HG02981 (cell line): ENCODE results near the gene CLIP1.

Experiments used
- ATAC-seq: cut with Tn5 transposase; IDR thresholded peaks from one replicate; pipeline ENCODE4 v1.9.1; 2021; ENCODE audit warnings: mild to moderate bottlenecking, moderate library complexity; ENCODE audit not compliant: unreplicated experiment

Gene CLIP1

DNA sequence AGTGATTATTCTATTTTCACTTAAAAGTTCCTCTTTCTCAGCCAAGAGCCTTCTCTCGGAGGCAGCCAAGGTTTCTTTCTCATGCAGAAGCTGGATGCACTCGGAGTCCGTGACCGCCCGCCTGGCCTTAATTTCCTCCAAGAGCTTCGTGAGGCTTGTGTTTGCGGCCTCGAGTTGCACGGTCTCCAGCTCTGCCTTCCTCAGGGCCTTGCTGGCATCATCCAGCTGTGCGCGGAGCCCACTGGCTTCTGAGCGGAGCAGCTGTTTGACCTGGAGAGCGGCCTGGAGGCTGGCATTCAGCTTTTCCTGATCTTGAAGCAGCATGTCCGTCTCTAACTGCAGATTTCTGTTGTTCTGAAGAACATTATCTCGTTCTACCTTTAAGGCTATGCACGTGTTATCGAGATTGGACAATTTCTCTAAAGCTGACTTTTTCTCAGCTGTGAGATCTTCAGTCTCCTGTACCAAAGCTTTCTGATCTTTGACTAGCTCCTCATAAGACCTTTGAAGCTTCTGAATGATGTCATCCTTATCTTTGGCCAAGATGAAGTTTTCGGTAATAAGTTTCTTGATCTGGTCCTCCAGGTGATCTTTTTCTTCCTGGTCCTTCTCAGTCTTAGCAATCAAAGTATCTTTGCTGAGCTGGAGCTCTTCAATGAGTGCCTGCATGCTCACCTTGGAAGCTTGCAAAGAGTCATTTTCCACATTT is 99.0 kb downstream of the CLIP1 start:
- no peak for ATAC-seq

- ATAC-seq, result no peak
These were observed 100.0 kb downstream of the CLIP1 start for GRCh38 chr12:122322501-122322900.

DNA sequence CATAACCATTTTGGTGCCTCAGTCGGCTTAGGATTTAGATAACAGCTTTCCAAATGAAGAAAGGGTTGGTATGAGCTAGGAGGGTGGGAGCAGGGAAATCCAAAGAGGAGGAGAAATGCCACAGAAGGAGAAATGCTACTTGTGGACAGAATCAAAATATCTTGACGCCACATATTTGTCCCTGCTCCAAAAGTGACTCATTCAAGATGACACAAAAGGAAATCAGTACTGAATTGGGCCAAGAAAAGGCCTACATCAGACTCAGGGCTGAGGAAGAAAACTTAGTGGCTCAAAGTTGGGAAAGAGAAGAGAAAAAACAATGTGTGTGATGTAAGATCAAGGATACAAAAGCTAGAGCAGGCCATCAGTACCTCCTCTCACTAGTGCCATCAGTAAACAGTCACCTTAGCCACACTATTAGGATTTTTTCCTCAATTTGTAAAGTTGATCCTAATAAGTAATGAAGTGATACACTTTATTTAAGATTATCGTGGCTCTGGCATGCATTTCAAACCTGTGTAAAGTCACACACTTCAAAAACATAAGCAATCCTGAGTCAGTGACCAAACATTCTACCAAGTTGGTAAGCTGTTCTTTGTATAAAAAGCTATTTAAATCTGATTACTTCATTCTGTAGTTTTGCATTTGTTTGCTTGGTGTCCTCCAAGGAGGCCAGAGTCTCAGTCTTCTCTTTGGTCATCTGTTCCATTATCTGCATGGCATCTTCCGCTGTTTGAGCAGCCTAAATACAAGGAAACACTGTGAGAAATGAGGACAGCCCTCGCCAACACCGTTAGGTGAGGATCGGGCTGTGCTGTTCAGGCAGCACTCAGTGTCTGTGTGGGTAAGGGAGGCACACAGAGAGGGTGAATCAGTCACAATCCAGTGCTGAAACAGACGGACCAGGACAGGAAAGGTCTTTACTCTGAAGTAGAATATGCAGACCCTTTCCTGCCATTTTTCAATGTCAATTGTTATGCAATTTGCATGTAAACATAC is 103.6 kb downstream of the CLIP1 start:
- no peak for ATAC-seq

DNA sequence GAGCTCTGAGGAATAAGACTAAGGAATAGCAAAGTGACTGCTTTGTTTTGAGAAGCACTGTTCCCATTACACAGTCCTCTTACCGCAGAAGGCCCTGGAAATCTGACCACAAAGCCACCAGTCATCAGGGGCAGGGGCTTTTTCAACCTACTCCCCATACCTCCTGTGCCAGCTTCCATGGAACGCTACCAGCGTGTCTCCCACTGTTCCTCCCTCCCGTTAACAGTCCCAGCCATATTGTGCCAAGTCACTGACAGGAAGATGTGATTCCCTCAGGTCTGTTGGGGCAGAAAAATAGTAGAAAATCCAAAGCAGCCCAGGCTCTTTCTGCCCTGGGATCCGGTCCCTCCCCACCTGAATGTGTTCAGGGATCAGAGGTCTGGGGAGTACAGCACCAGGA is 109.5 kb downstream of the CLIP1 start:
- no peak for ATAC-seq

GRCh38 chr12:122311696-122312095 is 110.8 kb downstream of the CLIP1 start:
- no peak for ATAC-seq

- ATAC-seq, result no peak
These were observed 111.7 kb downstream of the CLIP1 start for GRCh38 chr12:122310626-122311333.

GRCh38 chr12:122309564-122310121 is 112.8 kb downstream of the CLIP1 start:
- ATAC-seq, result no peak

DNA sequence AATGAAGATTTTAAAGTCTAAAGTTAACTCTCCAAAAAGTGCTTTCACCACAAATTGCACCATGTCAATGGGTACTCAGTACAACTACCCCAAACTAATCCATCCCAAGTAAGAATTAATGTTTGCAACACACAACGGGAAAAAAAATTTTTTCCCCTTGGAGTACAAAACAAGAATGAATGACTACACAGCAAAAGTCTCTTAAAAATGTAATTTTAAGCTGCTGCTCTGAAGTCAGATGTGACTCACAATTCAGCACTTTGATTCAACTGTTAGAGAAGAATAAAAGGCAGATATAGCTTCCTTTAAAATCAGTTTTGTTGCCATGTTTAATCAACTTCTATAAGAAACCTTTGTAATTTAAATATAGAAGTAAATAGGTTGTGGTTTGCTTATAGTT is 113.7 kb downstream of the CLIP1 start:
- ATAC-seq, result no peak

GRCh38 chr12:122306407-122306806 is 116.1 kb downstream of the CLIP1 start:
- no peak for ATAC-seq

DNA sequence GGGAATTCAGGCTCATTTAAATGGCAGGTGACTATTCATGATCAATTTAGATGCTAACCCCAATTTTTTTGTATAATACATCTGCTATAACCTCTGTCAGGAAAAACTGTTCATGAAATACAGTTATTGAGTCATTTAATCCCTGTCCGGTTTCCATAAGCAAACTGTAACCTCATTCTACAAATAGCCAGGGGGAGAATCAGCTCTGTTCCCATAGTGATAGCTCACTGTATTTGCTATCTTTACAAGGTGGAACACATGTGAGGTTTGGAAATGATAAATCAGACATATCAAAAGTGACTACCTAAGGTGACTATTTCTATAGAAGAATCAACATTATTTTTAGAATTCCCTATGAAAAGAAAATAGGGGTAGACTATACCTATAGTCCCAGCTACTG is 117.5 kb downstream of the CLIP1 start:
- no peak for ATAC-seq

DNA sequence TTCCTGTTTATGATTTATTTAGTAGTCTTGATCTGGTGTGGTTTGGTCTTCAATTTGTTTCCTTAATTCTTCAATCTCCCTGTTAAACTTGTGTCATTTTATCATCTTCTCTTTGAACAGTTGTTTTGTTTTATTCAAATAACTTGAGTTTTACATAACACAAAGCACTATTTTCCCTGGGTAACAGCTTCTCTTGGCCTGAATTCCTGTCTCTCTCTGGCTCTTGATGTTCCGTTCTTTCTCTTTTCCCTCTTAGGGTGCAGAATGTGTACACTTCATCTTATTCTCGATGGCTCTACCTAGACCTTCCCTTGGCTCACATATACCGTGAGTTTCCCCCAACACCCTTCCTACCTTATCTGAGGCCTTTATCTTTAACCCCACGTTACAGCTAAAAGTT is 119.4 kb downstream of the CLIP1 start:
- ATAC-seq, result no peak

DNA sequence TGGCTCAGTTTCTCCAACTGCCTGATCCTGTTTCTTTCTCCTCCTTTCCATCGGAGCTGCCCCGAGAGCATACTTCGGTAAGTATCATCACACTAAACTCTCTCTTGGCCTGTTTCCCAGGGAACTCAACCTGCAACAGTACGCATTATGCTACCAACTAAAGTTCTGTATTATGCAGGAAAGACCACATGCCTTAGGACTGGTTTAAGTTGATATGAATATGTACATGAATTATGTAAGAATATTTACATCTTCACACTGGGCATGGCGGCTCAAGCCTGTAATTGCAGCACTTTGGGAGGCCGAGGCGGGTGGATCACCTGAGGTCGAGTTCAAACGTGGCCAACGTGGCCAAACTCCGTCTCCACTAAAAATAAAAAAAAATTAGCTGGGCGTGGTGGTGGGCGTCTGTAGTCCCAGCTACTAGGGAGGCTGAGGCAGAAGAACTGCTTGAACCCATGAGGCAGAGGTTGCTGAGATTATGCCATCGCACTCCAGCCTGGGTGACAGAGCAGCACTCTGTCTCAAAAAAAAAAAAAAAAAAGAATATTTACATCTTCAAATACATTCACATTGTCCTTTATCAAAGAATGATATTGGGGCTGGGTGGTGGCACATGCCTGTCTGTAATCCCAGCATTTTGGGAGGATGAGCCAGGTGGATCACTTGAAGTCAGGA is 124.3 kb downstream of the CLIP1 start:
- no peak for ATAC-seq

- ATAC-seq, result no peak
These were observed 125.0 kb downstream of the CLIP1 start for GRCh38 chr12:122297494-122297893.

GRCh38 chr12:122295877-122296276 is 126.6 kb downstream of the CLIP1 start:
- ATAC-seq, result no peak

GRCh38 chr12:122293081-122293480 is 129.4 kb downstream of the CLIP1 start:
- ATAC-seq, result peak; percentile 69

GRCh38 chr12:122291431-122291830 is 131.0 kb downstream of the CLIP1 start:
- no peak for ATAC-seq

GRCh38 chr12:122283680-122284079 is 138.8 kb downstream of the CLIP1 start:
- ATAC-seq, result no peak

- no peak for ATAC-seq
These were observed 140.4 kb downstream of the CLIP1 start for GRCh38 chr12:122282061-122282460.

DNA sequence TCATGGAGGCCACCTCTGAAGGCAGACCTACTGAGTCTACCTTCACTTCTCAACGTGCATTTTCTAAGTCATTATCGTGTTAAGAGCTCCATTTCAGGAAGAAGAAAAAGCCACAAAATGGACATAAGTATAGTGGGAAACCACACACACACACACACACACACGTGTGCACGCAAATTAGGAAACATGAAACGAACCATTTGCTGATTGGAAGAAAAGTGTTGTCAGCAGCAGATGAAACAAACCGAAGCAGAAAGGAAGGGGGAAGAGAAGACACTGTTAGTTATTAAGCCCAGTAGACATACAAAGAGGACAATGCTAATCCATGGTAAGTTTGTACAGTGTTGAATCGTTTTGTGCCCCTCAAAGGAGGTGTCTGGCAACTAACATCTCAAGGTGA is 146.2 kb downstream of the CLIP1 start:
- no peak for ATAC-seq

GRCh38 chr12:122275459-122275858 is 147.0 kb downstream of the CLIP1 start:
- ATAC-seq, result no peak
